Measurements from ENCODE around the gene CNMD.

DNA sequence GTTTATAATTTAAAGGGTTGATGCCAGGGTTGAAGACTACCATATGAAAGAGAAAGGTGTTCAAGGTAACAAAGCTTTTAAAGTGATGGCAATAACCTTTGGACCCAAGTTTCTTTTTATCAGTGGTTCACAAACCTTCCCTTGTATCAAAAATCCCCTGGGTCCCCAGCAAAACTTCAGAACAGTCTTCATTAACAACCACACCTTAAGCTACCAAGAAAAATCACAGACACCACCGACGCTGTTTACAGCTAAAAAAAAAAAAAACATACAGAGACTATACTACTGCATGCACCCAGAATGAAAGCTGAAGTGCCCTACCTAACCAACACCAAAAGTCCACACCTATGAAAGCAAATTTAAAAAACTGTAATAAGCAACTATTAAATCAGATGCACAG is 13.4 kb downstream of the CNMD start:
- TF ChIP-seq TAF1 (IDR thresholded peaks at IDR 0.05; ENCODE audit: borderline replicate concordance, insufficient read depth, low read length) (no peak), POLR2AphosphoS5 (IDR thresholded peaks at IDR 0.05; ENCODE audit: low read depth, low read length) (no peak), SIN3A (IDR thresholded peaks at IDR 0.05; ENCODE audit: borderline replicate concordance, insufficient read depth, low read length) (no peak)
